ENCODE results near the gene APOBEC3F.
"Not testable (repeated sequence)": the region's sequence is repeated elsewhere in the genome, so short reads cannot be mapped to it uniquely, and the experiment has no call there.

DNA sequence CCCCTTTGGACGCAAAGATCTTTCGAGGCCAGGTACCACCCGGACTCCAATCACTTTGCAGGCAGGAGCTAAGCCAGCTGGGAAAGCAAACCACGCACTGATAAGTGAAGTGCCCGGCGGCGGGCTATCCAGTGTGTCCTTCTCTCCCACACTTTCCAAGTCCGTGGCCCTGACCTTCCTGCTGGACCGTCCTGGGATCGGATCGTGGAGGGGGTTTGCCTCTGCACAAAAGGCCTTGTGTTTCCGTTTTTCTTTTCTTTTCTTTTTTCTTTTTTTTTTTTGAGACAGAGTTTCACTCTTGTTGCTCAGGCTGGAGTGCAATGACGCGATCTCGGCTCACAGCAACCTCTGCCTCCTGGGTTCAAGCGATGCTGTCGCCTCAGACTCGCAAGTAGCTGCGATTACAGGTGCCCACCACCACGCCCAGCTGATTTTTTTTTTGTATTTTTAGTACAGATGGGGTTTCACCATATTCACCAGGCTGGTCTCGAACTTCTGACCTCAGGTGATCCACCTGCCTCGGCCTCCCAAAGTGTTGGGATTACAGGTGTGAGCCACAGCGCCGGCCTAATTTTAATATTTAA lies 38.5 kb downstream of the APOBEC3F start:
- TF ChIP-seq POLR2A (IDR thresholded peaks at IDR 0.05), result not testable (repeated sequence)
- TF ChIP-seq, protein P1, sequence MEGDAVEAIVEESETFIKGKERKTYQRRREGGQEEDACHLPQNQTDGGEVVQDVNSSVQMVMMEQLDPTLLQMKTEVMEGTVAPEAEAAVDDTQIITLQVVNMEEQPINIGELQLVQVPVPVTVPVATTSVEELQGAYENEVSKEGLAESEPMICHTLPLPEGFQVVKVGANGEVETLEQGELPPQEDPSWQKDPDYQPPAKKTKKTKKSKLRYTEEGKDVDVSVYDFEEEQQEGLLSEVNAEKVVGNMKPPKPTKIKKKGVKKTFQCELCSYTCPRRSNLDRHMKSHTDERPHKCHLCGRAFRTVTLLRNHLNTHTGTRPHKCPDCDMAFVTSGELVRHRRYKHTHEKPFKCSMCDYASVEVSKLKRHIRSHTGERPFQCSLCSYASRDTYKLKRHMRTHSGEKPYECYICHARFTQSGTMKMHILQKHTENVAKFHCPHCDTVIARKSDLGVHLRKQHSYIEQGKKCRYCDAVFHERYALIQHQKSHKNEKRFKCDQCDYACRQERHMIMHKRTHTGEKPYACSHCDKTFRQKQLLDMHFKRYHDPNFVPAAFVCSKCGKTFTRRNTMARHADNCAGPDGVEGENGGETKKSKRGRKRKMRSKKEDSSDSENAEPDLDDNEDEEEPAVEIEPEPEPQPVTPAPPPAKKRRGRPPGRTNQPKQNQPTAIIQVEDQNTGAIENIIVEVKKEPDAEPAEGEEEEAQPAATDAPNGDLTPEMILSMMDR (IDR thresholded peaks at IDR 0.05), result not testable (repeated sequence)
